Activated CD8-positive, alpha-beta T cell treated with anti-CD3 and anti-CD28 coated beads for 36 hours (primary cell): ENCODE measurements around the gene AK2. TPM values are rescaled to one million over a fixed set of nuclear protein-coding genes. Genes with fewer than 3 reads are reported as not detected.

Experiments used
- ATAC-seq: fragments of 200-7000 bp; cut with Tn5 transposase; one replicate; pipeline ENCODE4 v1.10.0; 2021; ENCODE audit warnings: mild to moderate bottlenecking, moderate library complexity
- CTCF ChIA-PET: fragments of 350-600 bp; sonication (Branson Sonifier 250); formaldehyde crosslinking; loops from one replicate; lab custom pipeline; 2021; ENCODE audit warnings: antibody characterized with exemption; lab: Charles Lee
- POLR2A ChIA-PET: fragments of 350-600 bp; sonication (Branson Sonifier 250); formaldehyde crosslinking; loops from one replicate; lab custom pipeline; 2021; ENCODE audit warnings: antibody characterized with exemption; lab: Charles Lee
- DNase-seq: peaks from one replicate; pipeline ENCODE4 v3.0.0-alpha.2; 2020
- H3K27ac Mint-ChIP-seq: one replicate; pipeline ENCODE4 v1.8.0; 2021; ENCODE audit warnings: mild to moderate bottlenecking, mixed read lengths
- H3K27me3 Mint-ChIP-seq: one replicate; pipeline ENCODE4 v1.8.0; 2021; ENCODE audit warnings: mixed read lengths
- H3K36me3 Mint-ChIP-seq: one replicate; pipeline ENCODE4 v1.8.0; 2021; ENCODE audit warnings: low read depth, mixed read lengths
- H3K4me1 Mint-ChIP-seq: one replicate; pipeline ENCODE4 v1.8.0; 2021; ENCODE audit warnings: low read depth, mixed read lengths
- H3K4me3 Mint-ChIP-seq: one replicate; pipeline ENCODE4 v1.8.0; 2021; ENCODE audit warnings: mild to moderate bottlenecking, moderate library complexity, mixed read lengths
- H3K9me3 Mint-ChIP-seq: one replicate; pipeline ENCODE4 v1.8.0; 2021; ENCODE audit warnings: mixed read lengths
- CTCF ChIP-seq: fragments of 200-600 bp; IDR thresholded peaks from one replicate; pipeline ENCODE4 v1.8.0; 2022; ENCODE audit warnings: antibody characterized with exemption, mild to moderate bottlenecking
- intact Hi-C: fragments of 100-400 bp; cut with micrococcal nuclease; formaldehyde crosslinking; loops from one replicate; pipeline ENCODE4 v1.10.0; 2022
- total RNA-seq, 2 experiments: library from RNA; stranded (reverse); gene quantifications; one replicate each; pipeline ENCODE4 v1.2.3, GENCODE V29; 2021

Gene AK2
- total RNA-seq, 2 experiments from 2014 or later = 404 TPM

GRCh38 chr1:32965251-32965747 lies 71.4 kb downstream of the AK2 start:
- TF ChIP-seq CTCF = no peak
- DNase-seq = no peak
- H3K27ac Mint-ChIP-seq = peak overlapping the region; percentile 89
- H3K4me1 Mint-ChIP-seq = peaks cover 43% of the 10 kb centered on the region
- H3K27me3 Mint-ChIP-seq = no peaks in the 10 kb centered on the region
- intact Hi-C loops = no loop called here
- no peaks in the 10 kb centered on the region for H3K9me3 Mint-ChIP-seq
- H3K36me3 Mint-ChIP-seq = no peaks in the 10 kb centered on the region
- ChIA-PET CTCF (interaction anchor here (0.6 to 2.8 kb wide), 6 partner anchors 16 to 162 kb away, joined by 3 to 10 read pairs (median 3); no protein-coding TSS in a partner anchor), POLR2A (interaction anchor here (1.5 to 2.4 kb wide), 2 partner anchors 19 to 25 kb away, joined by 7 to 9 read pairs; no protein-coding TSS in a partner anchor)
- ATAC-seq = no peak
- peak overlapping the region; percentile 76 for H3K4me3 Mint-ChIP-seq

DNA sequence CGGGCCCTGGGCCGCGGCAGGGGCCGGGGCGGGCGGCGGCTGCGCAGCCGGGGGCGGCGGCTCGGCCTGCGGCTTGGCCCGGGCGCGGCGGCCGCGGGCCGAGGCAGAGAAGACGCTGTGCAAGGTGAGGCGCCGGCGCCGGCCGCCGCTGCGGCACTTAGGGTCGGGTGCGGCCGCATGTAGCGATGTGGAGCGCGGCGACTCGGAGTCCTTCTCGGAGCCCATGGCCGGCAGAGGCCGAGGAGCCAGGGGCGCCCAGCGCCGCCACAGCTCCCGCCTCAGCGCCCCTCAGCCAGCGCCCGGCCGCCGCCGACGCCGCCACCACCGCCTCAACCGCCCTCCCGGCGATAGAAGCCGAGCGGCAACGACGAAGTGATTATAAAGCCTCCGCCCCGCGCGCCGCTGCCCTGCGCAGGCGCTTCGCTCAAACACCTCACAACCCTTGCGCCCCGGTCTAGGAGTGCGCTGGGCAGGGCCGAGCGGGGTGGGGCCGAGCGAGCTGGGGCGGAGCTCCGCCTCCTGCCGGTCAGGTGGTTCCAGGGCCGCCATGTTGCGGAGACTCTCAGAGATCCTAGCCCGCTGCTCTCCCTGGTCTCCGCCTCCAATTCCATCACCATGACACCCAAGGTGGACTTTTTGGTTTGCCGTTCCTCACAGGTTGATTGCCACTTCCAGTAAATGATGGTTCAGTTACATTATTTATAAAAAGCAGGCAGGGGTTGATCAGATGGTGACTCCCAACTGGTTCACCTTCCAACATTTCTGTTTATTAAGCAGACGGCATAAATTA lies 72.0 kb downstream of the AK2 start, which contains the start of gene RNF19B:
TSS of gene RNF19B (minus strand) at position 349 of the 790 bp plus-strand sequence. CDS start at position 225, 124 bp downstream.
- no peak for TF ChIP-seq CTCF
- Mint-ChIP-seq H3K4me1 (peaks cover 46% of the 10 kb centered on the region), H3K27me3 (no peaks in the 10 kb centered on the region), H3K9me3 (no peaks in the 10 kb centered on the region), H3K27ac (peak within 1 kb of the TSS; percentile 89), H3K4me3 (peak within 1 kb of the TSS; percentile 79), H3K36me3 (no peaks in the 10 kb centered on the region)
- CTCF ChIA-PET = interaction anchor here (0.6 to 2.8 kb wide), 8 partner anchors 16 to 162 kb away, joined by 3 to 10 read pairs (median 3); no protein-coding TSS in a partner anchor
- ATAC-seq = peak; percentile 97
- DNase-seq = peak; percentile 96
- intact Hi-C loops = loop anchor here (5.0 kb wide), 1 partner anchor 38 kb away; no protein-coding TSS in a partner anchor
- POLR2A ChIA-PET = interaction anchor here (1.4 to 2.4 kb wide), 6 partner anchors 8 to 116 kb away, joined by 3 to 9 read pairs (median 6); no protein-coding TSS in a partner anchor

GRCh38 chr1:32963746-32964460 lies 72.8 kb downstream of the AK2 start:
- Mint-ChIP-seq H3K4me1 (peaks cover 46% of the 10 kb centered on the region), H3K9me3 (no peaks in the 10 kb centered on the region), H3K27me3 (no peaks in the 10 kb centered on the region), H3K36me3 (no peaks in the 10 kb centered on the region), H3K27ac (peak overlapping the region; percentile 66), H3K4me3 (peak overlapping the region; percentile 79)
- POLR2A ChIA-PET = interaction anchor here (1.1 to 2.4 kb wide), 7 partner anchors 9 to 116 kb away, joined by 3 to 9 read pairs (median 6); no protein-coding TSS in a partner anchor
- ATAC-seq = peak; percentile 31
- no peak for TF ChIP-seq CTCF
- CTCF ChIA-PET = interaction anchor here (0.8 to 2.8 kb wide), 4 partner anchors 17 to 163 kb away, joined by 3 to 10 read pairs (median 4); no protein-coding TSS in a partner anchor
- intact Hi-C loops = loop anchor here (5.0 kb wide), 1 partner anchor 38 kb away; no protein-coding TSS in a partner anchor
- peak; percentile 73 for DNase-seq

GRCh38 chr1:32962248-32962896 lies 74.3 kb downstream of the AK2 start:
- H3K36me3 Mint-ChIP-seq = no peaks in the 10 kb centered on the region
- ATAC-seq (no peak), DNase-seq (no peak)
- ChIA-PET CTCF (interaction anchor here (0.5 to 1.0 kb wide), 2 partner anchors 11 to 92 kb away, joined by 3 to 4 read pairs; no protein-coding TSS in a partner anchor), POLR2A (interaction anchor here (1.5 kb wide), 1 partner anchor 19 kb away, joined by 4 read pairs; no protein-coding TSS in a partner anchor)
- H3K27me3 Mint-ChIP-seq = no peaks in the 10 kb centered on the region
- peak overlapping the region; percentile 61 for H3K27ac Mint-ChIP-seq
- H3K4me1 Mint-ChIP-seq = peaks cover 49% of the 10 kb centered on the region
- intact Hi-C loops = loop anchor here (5.0 kb wide), 1 partner anchor 40 kb away; no protein-coding TSS in a partner anchor
- TF ChIP-seq CTCF = no peak
- H3K9me3 Mint-ChIP-seq = no peaks in the 10 kb centered on the region
- H3K4me3 Mint-ChIP-seq = peak overlapping the region; percentile 79
